ENCODE results near the gene GGT5.
"Not testable (repeated sequence)": the region's sequence is repeated elsewhere in the genome, so short reads cannot be mapped to it uniquely, and the experiment has no call there.

Gene GGT5, protein sequence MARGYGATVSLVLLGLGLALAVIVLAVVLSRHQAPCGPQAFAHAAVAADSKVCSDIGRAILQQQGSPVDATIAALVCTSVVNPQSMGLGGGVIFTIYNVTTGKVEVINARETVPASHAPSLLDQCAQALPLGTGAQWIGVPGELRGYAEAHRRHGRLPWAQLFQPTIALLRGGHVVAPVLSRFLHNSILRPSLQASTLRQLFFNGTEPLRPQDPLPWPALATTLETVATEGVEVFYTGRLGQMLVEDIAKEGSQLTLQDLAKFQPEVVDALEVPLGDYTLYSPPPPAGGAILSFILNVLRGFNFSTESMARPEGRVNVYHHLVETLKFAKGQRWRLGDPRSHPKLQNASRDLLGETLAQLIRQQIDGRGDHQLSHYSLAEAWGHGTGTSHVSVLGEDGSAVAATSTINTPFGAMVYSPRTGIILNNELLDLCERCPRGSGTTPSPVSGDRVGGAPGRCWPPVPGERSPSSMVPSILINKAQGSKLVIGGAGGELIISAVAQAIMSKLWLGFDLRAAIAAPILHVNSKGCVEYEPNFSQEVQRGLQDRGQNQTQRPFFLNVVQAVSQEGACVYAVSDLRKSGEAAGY

DNA sequence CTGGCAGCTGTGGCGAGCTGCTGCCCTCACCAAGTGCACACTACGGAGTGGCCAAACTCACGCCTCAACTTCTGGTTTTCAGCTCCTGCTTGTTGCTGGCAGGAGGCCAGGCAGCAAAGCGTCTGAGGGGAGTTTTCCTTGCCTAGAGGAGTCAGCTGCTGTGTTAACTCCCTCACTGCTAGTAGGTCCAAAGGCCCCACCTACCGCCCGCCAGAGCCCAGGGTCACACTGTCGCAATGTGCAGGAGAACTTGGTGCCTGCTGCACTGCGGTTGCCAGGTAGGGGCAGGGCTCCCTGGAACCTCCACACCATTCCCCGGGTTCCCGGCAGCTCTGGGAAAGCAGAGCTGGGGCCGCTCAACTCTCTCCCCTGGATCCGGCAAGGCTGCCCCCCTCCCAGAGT is at the start of gene GGT5:
TSS of gene GGT5 (minus strand) at position 53 of the 402 bp plus-strand sequence. CDS start 357 bp downstream, outside the sequence.
- not testable (repeated sequence) for DNase-seq

DNA sequence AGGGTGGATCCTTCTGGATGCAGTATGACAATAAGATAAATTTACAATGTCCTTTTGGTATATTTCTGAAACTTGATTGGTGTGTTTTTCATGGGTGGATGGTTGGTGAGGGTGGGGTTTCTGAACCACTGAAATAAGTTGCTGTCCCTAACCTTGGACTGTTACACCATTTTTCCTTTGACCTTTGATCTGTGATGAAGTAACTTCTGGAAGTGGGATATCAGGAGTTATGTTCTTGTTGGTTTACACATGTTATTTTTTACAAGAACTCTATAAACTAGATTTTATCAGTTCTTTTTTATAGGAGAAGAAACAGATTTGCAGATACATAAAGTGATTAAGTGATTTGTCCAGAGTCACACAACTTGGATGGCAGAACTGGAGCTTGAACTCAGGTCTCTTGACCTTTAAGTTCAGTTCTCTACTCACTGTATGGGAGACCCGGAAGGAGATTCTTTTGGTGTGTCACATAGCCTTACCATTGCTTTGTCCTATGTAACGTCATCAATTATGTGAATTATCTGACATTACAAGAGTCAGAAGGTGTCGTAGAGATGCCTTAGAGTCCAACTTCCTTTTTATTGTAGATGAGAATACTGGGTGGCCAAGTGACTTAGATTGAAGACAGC is 47.4 kb upstream of the GGT5 start:
- not testable (repeated sequence) for DNase-seq

DNA sequence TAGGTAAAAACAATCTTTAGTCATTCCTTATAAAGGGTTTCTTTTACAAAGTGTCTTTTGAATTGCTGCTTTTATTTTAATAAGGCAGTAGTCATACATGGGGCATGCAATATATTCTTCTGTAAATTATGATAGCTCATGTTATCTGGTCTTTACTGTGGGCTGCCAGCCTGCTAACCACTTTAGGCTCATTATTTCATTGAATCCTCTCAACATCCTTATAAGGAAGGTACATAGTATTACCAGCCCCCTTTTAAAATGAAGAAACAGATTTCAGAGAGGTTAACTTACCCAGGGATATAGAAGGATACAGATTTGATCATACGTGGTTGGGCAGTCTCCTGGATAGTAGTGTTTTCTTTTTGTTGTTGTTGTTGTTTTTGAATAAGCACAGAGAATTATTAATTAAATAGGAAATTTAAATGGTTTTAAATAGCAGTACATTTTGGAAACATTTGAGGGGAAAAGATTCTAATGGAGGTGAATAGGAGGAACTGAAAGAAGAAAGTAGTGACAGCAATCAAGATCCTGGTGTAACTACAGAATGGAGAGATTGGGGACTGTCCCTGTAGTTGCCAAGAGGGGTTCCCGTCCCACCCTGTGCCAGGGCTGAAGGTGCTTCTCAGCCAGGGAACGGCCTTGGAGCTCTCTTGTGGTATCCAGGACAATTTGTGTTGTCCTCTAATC is 46.8 kb upstream of the GGT5 start:
- DNase-seq, result no peak

DNA sequence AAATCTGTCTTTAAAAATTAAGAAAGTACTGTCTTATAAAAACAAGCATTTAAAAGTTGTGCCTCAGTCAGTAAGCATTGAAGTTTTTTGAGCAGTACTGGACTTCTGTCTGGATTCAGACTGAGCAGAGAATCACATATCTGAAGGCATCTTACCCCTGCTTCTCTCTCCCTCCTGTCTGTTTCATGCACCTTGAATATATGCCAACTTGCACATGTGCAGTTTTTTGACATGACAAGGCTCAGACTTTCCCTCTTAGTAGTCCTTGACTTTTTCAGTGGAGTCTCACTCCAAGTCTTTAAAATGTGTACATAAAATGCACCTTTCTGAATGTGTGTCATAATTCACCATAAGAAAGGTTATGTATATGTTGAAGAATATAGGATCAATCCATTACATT is 45.6 kb upstream of the GGT5 start:
- DNase-seq, result no peak

DNA sequence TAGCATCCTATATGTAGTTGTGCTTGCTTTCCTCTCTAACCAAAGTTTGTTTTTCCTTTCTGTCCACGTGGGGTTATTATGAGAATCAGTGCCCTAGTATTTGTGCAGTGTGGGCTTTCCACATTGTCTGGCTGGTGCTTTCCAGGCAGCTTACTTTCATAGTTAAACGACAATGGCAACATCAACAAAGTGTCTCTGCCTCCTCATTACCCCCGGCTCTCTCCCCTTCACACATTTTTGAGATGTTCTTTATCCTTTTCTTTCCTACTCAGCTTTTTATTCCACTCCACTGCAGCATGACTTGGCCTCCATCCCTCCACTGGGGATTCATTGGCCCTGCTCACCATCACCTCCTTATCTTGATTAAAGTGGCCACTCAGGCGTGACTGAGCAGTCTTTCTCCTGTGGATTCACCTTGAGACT is 44.9 kb upstream of the GGT5 start:
- no peak for DNase-seq

DNA sequence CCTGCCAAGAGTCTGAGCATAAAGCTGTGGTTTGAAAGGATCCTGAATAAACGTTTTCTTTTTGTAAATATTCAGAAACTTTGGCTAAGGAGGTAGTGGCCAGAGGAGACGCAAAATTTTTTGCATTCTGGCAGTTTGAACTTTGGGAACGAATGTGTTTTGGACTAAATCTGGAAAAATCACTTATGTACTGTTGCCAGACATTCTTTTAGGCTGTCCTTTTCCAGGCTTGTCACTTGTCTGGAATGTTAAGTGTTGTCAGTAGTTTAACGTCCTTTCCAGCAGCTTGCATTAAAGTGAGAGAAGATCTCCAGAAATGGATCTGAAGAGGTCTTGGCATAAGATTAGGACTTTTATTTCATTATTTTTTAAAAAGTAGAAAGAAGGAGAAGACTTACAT is 44.2 kb upstream of the GGT5 start:
- DNase-seq, result no peak

DNA sequence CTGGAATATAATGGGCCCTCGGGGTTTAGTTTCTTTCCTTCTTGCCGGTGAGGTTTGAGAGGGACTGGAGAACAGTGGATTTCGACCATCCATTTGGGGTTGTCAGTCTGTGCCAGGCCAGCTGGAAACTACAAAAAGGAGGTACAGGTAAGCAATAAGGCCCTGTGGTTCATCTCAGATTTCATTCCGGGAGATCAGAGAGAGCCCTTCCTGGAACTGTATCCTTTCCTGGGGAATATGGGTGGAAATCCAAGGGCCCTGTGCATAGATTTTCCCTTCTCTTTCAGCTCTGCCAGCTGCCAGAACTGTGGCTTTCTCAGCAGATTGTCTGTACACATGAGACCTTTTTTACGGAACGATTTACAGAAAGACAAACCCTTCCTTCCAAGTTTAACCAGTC is 42.9 kb upstream of the GGT5 start:
- not testable (repeated sequence) for DNase-seq

DNA sequence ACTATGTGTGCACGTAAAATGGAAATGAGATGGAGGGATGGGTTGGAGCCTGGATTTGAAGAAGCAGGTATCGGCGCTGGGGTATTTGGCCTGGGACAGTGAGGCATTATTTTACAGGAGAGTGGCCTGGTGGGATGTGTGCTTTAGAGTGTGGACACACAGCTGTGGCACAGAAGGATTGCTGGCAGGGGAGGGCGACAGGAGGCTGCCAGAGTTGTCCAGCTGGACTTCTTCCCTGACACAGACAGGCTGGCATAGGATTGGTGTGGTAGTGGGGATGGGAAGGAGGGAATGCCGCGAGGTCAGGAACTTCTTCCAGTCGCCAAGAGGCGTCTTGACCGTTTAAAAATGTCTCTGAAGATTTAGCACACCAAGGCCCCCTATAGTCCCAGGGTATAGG is 42.3 kb upstream of the GGT5 start:
- not testable (repeated sequence) for DNase-seq

DNA sequence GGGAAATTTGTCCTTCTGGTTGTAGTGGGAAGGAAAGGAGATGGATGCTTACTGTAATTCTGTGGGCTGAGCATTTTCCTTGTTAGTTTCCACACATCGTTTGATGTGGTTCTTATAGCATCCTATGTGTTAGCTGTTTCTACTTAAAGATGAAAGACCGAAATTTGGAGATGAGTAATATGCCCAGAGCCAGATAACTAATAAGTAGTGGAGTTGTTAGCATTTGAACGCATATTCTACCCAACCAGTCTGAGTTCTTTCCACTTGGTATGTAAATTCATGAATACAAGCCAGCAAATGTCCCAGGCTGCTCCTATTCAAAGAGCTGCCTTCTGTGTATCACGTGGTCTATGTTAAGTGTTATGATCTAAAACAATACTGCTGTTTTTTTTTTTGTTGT is 40.4 kb upstream of the GGT5 start:
- no peak for DNase-seq

DNA sequence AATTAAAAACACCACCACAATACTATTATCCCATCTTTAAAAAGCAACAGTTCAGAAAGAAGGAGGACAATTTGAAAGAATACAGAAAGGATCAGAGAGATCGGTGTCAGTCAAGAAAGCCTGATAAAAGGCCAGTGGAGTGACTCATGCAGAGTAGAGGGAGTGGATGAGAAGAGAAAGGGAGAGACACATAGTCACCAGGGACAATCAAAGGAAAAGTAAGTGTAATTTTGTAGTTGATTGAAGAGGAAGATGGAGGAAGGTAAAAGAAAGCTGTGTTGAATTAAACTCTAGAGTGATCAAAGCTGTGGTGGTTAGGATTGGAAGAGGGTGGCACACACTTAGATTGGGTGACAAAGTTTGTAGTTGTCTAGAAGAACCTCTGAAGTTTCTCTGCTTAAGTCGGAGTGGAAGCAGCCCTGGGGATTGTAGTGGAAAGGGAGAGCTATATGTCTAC is 39.9 kb upstream of the GGT5 start:
- no peak for DNase-seq

DNA sequence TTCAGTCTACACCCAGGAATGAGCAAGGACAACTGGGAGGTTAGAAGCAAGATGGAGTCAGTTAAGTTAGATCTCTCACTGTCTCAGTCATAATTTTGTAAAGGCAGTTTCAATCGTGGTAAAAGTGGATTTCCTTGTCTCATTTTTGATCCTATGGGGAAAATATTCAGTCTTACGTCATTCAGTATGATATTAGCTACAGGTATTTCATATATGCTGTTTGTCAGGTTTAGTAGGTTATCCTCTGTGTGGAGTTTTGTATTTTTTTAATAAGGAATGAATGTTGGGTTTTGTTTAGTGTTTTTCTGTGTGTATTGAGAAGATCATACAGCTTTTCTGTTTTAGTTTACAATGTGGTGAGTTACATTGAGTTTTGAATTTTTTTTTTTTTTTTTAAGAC is 37.5 kb upstream of the GGT5 start:
- DNase-seq, result no peak

DNA sequence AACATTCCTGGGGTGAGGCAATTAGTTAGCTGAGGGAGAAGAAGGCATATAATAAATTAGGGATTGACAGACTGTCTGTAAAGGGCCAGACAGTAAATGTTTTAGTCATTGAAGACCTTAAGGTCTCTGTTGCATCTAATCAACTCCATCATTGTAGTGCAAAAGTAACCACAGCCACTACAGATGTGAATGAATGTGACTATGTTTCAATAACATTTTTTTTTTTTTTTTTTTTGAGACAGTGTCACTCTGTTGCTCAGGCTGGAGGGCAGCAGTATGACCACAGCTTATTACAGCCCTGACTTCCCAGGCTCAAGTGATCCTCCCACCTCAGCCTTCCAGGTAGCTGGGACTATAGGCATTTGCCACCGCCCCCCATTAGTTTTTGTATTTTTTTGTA is 35.5 kb upstream of the GGT5 start:
- DNase-seq, result not testable (repeated sequence)

DNA sequence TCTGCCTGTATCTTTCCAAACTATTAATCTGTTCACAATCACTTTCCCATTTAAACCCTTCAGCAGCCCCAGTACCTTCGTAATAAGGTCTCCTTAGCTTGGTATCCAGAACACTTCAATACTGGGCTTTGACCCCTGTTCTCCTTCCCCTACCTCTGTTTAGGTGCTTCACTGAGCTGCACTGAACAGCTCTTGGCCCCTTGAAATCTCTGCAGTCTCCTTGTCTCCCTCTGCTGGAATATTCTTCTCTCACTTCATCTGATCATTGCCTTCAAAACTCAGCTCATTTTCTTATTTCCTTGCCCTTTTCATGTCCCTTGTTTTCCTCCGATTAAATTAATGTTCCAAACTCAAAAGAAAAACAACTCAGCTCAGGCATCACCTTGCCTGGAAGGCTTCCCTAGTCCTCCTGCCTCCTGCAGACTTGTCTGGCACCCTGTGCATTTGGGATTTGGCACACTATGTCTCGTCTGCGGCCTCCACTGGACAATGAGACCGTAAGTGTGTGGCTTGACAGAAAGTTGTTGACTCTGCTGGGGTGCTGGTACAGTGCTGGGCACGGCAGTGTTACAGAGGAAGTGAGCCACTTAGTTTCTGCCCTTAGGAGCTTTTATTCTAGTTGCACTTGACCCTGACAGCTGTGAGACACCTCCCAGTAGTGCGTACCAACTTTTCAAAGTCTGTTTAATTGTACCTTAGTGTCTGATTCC is 30.0 kb upstream of the GGT5 start:
- peak in 1 of 2 experiments; percentile 4 for DNase-seq

DNA sequence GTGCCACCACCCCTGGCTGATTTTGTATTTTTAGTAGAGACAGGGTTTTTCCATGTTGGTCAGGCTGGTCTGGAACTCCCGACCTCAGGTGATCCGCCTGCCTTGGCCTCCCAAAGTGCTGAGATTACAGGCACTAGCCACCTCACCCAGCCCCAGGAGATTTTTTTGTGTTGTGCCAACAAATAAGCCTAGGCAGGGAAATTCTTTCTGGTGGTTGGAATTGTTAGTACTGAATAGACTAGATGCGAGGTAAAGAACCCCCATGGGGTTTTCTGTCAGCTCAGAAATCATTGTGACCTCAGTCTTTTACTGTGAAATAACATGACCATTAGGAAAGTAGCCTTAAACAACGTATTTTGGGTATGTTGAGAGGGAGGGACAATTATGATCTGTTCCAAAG is 29.0 kb upstream of the GGT5 start:
- not testable (repeated sequence) for DNase-seq

DNA sequence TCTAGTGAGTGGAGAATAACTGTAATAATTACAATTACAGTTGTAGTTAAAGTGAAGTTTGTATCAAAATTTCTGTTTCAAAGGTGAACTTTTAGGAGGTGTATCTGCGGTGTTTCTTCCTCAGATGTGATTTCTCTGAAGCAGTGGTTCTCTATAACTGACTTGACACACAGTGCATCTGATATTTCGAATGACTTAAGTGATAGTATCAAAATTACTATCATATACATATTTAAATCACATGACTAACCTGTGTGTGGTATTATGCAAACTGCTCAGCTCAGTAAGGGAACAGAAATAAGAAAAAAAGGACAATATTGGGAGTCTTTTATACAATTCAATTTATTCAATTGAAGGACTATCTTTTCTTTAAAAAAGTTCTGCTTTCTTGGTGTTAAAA is 28.1 kb upstream of the GGT5 start:
- DNase-seq, result not testable (repeated sequence)

DNA sequence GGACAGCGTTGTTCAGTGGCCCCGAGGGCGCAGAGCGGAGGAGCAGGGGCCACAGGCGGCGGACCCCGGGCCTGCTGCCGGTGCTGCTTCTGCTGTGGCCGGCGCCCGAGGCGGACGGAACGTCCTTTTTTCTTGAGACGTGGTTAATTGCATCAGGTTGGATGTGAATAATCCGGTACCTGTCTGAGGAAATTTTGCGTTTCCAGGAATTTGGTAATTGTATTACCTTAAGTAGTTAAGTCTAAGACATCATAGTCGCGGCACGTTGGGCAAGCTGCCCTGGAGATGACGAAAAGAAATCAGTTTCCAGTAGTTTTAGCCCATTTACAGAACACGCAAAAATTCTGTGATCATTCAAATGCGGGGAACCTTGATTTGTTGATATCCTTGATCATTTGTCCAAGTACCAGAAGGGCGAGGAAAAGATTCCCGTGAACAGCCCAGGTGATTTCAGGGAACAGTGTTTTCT is 26.5 kb upstream of the GGT5 start:
- no peak for DNase-seq

DNA sequence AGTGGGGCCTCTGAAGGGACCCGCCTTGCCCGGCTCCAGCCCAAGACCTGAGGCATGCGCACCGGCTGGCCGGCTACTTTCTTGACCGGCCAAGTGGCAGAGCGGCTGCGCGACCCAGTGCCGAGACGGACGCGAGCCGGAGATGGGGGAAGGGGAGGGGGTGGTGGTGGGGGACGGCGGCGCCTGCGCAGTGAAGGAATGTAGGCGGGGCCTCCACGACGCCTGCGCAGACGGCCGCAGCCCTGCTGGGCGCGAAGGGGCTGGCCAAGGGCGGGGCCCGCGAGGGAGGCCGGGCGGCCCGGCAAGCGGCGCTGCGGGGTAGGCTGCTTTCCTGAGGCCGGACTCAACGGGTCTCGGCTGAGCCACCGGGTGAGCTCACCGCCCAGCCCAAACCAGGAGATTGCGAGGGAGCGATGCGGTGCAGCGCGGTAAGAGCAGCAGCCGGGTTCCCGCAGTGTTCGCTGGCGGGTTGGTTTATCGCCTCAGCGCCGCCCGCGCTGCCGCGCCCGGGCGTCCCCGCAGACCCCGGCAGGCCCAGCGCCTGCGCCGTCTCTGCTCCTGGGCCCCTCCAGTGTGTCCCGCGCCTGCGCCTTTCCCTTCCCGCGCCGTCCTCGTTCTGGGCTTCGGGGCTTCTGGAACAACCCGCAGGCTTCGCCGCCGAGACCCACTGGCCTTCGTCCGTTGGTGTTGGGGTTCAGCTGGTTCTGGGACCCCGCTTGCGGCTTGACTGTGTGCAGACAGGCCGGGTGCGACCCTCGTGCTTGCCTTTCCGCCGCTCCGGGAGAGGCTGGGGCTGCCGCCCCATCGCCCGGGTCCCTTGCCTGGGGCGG is 25.9 kb upstream of the GGT5 start, which contains the start of gene SPECC1L:
TSS of gene SPECC1L (plus strand) at position 276 of the 830 bp plus-strand sequence. CDS start 31,401 bp downstream, outside the sequence.
- peak; percentile 82 for DNase-seq

DNA sequence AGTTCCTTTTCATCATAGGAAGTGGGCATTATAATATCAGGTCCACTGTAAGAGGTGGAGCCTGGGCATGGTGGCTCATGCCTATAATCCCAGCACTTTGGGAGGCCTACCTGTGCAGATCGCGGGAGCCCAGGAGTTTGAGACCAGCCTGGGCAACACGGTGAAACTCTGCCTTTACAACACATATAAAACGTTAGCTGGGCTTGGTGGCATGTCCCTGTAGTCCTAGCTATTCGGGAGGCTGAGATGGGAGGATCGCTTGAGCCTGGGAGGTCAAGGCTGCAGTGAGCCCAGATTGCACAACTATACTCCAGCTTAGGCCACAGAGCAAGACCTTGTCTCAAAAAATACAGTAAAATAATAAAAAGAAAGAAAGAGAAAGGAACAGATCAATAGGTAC is 21.6 kb upstream of the GGT5 start:
- DNase-seq, result not testable (repeated sequence)

DNA sequence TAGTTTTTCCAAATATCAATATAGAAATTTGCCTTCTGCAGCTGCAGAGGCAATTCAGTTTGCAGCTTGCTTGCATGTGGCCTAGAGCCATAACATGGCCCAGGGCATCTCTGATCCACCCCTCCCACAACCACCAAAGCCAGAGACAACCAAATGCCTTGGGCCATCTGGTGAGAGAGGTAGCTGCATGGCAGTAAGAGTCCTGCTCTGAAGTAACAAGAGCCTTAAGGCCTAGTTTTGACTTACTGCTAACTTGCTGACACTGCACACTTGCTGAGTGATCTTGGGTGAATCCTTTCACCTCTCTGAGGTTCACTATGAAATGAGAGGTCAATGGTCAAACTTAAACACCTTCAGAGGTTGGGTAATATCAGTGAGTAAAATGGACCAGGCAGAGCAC is 20.9 kb upstream of the GGT5 start:
- DNase-seq, result no peak

DNA sequence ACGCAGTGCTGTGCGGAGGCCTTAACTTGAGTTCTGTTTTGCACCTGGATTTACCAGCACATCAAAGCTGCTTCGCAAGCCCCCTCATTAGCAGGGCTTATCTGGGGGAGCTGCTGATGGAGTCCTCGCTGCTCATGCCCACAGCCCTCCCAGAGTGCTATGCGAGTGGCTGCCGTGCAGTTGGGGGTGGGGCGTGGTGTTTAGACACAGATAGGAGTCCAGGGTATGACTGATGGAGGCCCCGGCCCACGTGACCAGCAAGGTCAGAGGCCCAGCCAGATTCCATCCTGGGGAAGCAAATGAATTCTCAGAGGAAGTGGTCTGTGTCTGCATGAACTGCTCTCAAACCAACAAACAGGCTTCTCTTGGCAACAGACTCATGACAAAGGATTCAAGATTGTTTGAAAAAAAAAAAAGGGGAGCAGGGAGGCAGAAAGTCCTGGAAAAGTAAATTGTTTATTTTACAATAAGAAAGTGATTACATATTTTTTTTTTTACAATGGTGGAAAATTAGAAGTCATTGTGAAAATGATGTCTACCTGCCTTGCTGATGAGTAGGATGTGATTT is 19.5 kb upstream of the GGT5 start:
- DNase-seq, result not testable (repeated sequence)

DNA sequence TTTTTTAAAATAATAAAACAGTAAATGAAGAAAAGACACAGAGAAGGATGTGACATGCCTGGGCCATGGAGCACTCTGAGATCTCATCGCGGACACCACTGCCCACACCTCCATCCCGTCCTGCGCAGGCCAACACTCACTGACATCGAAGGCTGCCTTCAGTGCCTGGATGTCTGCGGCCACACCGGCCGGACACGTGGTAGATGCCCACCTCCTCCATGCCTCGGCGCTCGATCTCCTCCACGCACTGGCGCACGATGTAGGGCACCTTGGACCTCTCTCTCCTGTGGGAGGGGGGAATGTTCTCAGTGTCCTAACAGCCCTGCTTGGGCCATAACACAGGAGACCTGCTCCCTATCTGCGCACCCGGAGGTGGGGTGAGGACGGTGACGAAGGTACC is 18.6 kb upstream of the GGT5 start:
- not testable (repeated sequence) for DNase-seq

Measured in NCI-H2081 (cell line).